Measurements from ENCODE around the gene SYTL3.

DNA sequence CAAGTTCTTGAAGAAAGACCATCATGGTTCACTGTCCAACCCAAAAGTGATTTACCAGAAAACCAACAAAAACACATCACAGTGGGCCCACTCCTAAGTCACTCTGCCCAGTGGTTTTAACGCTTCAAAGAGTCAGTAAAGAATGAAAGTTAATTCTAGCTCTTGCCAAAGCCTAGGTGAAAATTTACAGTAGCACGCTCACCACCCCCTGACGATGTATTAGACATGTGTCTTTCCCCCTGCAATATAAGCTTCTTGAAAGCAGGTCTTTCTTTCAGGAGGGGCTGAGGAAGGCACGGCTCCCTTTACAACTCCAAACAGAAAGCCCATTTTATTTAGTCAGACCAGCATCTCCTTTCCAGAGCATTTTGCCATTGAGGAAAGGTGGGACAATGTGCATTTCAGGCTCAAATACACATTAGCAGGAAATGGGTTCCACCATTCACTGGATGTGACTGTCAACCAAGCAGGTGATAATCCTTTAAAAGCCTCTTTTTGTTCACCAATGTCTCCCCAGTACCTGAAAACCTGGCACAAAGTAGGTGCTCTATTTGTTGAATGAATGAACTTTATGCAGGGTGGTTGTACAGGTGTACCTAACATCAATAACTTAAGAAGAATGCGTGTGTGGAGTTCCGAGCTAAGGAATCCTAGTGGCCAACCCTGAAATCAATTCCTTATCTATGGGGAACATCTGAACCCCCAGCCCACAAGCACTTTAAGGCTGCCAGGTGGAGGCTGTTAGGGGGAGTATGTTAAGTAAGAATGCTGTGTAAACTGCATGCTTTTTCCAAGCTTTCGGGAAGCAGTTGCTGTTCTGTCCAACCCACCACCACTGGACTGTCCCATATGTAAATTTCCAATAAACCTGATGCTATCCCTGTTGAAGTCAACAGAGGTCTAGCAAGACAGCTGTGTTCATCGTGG, 157.9 kb downstream of the SYTL3 start:
- TF ChIP-seq, protein P1, sequence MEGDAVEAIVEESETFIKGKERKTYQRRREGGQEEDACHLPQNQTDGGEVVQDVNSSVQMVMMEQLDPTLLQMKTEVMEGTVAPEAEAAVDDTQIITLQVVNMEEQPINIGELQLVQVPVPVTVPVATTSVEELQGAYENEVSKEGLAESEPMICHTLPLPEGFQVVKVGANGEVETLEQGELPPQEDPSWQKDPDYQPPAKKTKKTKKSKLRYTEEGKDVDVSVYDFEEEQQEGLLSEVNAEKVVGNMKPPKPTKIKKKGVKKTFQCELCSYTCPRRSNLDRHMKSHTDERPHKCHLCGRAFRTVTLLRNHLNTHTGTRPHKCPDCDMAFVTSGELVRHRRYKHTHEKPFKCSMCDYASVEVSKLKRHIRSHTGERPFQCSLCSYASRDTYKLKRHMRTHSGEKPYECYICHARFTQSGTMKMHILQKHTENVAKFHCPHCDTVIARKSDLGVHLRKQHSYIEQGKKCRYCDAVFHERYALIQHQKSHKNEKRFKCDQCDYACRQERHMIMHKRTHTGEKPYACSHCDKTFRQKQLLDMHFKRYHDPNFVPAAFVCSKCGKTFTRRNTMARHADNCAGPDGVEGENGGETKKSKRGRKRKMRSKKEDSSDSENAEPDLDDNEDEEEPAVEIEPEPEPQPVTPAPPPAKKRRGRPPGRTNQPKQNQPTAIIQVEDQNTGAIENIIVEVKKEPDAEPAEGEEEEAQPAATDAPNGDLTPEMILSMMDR (IDR thresholded peaks at IDR 0.05), result no peak
- TF ChIP-seq POLR2A (IDR thresholded peaks at IDR 0.05) (no peak), EP300 (IDR thresholded peaks at IDR 0.05) (no peak)

Measured in suprapubic skin (tissue), 3 donors.